CD4-positive, alpha-beta T cell treated with Interferon alpha-2 for 1 hour (primary cell): ENCODE results near the gene MAGEB18.

Experiments
- DNase-seq, 2 donors: peaks; one replicate each; pipeline ENCODE4 v3.0.0-alpha.2; 2020 to 2022

Gene MAGEB18

GRCh38 chrX:26138274-26138673 lies at the start of gene MAGEB18:
Gene MAGEB18, plus strand, starts transcription at chrX:26138343. Its CDS starts 643 bp downstream, at chrX:26138986.
- DNase-seq: no peak

- no peak for DNase-seq
These were observed 37.7 kb upstream of the MAGEB18 start for GRCh38 chrX:26100421-26100920.

GRCh38 chrX:26109142-26109541 lies 29.0 kb upstream of the MAGEB18 start:
- no peak for DNase-seq

GRCh38 chrX:26146024-26146423 lies 7.9 kb downstream of the MAGEB18 start:
- DNase-seq: no peak

- no peak for DNase-seq
These were observed 22.2 kb downstream of the MAGEB18 start, which contains the start of gene MAGEB6B for GRCh38 chrX:26160301-26160700. Gene MAGEB6B, plus strand, starts transcription at chrX:26160601. Its CDS starts 0 bp downstream, at chrX:26160601.
